ENCODE results near the gene FAM170B. TPM values are rescaled to one million over a fixed set of nuclear protein-coding genes. Genes with fewer than 3 reads are reported as not detected.

FAM170B gene
- total RNA-seq, 1 donor from 2014 or later = not detected

- no peak overlapping the region for H3K27ac ChIP-seq
- TF ChIP-seq, protein P1, sequence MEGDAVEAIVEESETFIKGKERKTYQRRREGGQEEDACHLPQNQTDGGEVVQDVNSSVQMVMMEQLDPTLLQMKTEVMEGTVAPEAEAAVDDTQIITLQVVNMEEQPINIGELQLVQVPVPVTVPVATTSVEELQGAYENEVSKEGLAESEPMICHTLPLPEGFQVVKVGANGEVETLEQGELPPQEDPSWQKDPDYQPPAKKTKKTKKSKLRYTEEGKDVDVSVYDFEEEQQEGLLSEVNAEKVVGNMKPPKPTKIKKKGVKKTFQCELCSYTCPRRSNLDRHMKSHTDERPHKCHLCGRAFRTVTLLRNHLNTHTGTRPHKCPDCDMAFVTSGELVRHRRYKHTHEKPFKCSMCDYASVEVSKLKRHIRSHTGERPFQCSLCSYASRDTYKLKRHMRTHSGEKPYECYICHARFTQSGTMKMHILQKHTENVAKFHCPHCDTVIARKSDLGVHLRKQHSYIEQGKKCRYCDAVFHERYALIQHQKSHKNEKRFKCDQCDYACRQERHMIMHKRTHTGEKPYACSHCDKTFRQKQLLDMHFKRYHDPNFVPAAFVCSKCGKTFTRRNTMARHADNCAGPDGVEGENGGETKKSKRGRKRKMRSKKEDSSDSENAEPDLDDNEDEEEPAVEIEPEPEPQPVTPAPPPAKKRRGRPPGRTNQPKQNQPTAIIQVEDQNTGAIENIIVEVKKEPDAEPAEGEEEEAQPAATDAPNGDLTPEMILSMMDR (IDR thresholded peaks at IDR 0.05) = no peak
- no peak for TF ChIP-seq POLR2AphosphoS5 (IDR thresholded peaks at IDR 0.05; ENCODE audit: insufficient read depth in 1 of 2, low read depth in 1 of 2)
- no peak for TF ChIP-seq POLR2A (IDR thresholded peaks at IDR 0.05)
- H3K27me3 ChIP-seq = no peaks in the 10 kb centered on the region
- intact Hi-C loops (cut with DNase I) = no loop called here
- no peaks in the 10 kb centered on the region for H3K9me3 ChIP-seq
- H3K4me3 ChIP-seq = no peak overlapping the region
- H3K4me1 ChIP-seq = peaks cover 14% of the 10 kb centered on the region
- H3K36me3 ChIP-seq = no peaks in the 10 kb centered on the region
- peak; percentile 62 to 72 for DNase-seq (ENCODE audit: extremely low spot score in 2 of 2)
Measured at GRCh38 chr10:49174926-49175500, 41.2 kb upstream of the FAM170B start.

DNA sequence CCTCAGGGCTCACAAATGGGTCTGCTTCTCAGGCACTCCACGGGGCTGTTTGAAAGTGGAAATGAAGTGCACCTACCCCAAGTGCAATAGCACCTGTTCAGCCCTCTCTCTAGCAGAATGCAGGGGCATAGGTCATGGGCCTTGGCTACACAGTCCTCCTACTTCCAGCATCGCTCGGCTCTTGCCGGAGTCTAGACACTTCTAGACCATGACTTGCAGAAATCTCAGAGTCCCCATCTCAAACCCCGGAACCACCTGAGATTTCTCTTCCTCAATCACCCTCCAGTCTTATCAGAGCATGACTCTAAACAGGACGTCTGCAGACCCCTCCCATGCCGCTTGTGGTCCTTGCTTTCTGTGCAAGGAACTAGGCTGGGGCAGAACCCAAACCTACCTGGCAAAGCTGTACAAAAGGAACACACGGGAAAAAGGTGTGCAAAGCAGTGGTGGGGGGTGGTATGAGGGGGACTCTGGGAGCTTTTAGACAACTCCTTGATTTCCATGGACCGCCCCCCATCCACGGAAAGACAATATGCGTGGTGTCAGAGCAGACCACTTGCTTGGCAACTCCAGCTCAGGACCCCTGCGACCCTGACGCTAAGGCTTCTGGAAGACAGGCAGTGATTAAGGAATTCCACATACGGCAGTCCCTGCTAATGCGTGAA lies 40.6 kb upstream of the FAM170B start:
- H3K27me3 ChIP-seq = no peaks in the 10 kb centered on the region
- H3K4me1 ChIP-seq = peaks cover 14% of the 10 kb centered on the region
- H3K27ac ChIP-seq = no peak overlapping the region
- intact Hi-C loops (cut with DNase I) = no loop called here
- H3K9me3 ChIP-seq = no peaks in the 10 kb centered on the region
- TF ChIP-seq, protein P1 (IDR thresholded peaks at IDR 0.05) = no peak
- TF ChIP-seq POLR2AphosphoS5 (IDR thresholded peaks at IDR 0.05; ENCODE audit: insufficient read depth in 1 of 2, low read depth in 1 of 2) (no peak), POLR2A (IDR thresholded peaks at IDR 0.05) (no peak)
- peak; percentile 76 to 77 for DNase-seq (ENCODE audit: extremely low spot score in 2 of 2)
- no peak overlapping the region for H3K4me3 ChIP-seq
- H3K36me3 ChIP-seq = no peaks in the 10 kb centered on the region

DNA sequence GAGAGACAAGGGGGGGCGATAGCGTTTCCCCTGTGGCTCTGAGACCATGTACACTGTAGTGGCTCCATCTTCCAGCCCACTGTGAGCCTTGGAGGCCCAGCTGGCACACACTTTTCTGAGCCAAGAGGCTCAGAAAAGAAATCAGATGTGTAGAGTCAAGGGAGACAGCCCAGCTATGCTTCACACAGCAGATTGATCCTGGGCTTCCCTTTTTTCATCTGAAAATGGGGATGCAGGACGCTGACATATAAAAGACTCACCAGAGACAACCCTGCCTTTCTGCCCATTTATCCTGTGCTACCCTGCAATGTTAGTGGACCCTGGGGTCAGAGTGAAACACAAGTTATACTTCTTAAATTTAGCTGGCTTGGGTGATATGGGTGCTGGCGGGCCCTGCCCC lies 40.0 kb upstream of the FAM170B start:
- TF ChIP-seq, protein P1 (IDR thresholded peaks at IDR 0.05) = no peak
- TF ChIP-seq POLR2A (IDR thresholded peaks at IDR 0.05) (no peak), POLR2AphosphoS5 (IDR thresholded peaks at IDR 0.05; ENCODE audit: insufficient read depth in 1 of 2, low read depth in 1 of 2) (no peak)
- H3K4me3 ChIP-seq = no peak overlapping the region
- no peak overlapping the region for H3K27ac ChIP-seq
- no peaks in the 10 kb centered on the region for H3K36me3 ChIP-seq
- H3K4me1 ChIP-seq = peaks cover 14% of the 10 kb centered on the region
- intact Hi-C loops (cut with DNase I) = no loop called here
- no peaks in the 10 kb centered on the region for H3K9me3 ChIP-seq
- no peaks in the 10 kb centered on the region for H3K27me3 ChIP-seq
- DNase-seq (ENCODE audit: extremely low spot score in 2 of 2) = peak; percentile 43 to 47

DNA sequence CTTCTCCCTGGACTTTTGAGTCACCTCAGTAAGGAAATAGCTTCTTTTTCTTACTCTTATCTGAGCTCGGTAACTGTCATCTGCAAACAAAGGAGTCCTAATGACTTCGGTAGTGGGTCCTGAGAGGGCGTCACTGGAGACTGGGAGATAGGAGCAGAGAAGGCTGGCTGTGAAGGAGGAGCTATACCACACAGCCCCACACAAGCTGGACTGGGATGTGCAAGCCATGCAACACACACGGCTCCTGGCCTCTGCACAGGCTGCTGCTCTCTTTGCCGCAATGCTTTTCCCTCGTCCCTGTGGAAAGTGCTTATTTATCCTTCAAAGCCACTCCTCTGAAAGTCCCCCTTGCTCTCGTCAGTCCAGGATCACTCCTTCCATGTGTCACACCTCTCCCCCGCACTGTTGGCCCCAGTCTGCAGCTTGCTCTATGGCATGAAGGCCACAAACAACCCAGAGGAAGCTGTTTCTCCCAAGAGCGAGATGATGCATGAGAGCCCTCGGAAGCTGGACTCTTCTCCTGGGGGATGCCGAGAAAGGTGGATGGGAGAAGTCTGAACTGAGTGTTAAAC lies 39.5 kb upstream of the FAM170B start:
- intact Hi-C loops (cut with DNase I) = no loop called here

More for the DNA sequence above, 39.5 kb upstream of the FAM170B start:
- H3K27ac ChIP-seq = no peak overlapping the region
- no peak overlapping the region for H3K4me3 ChIP-seq
- DNase-seq (ENCODE audit: extremely low spot score in 2 of 2) = peak; percentile 52 to 79
- TF ChIP-seq POLR2AphosphoS5 (IDR thresholded peaks at IDR 0.05; ENCODE audit: insufficient read depth in 1 of 2, low read depth in 1 of 2) = no peak
- TF ChIP-seq POLR2A (IDR thresholded peaks at IDR 0.05) = no peak
- TF ChIP-seq, protein P1 (IDR thresholded peaks at IDR 0.05) = no peak
- no peaks in the 10 kb centered on the region for H3K36me3 ChIP-seq
- no peaks in the 10 kb centered on the region for H3K9me3 ChIP-seq
- no peaks in the 10 kb centered on the region for H3K27me3 ChIP-seq
- peaks cover 14% of the 10 kb centered on the region for H3K4me1 ChIP-seq

Measured in vagina (tissue), 2 donors.